ENCODE results near the gene KRT24.
"Not testable (repeated sequence)": the region's sequence is repeated elsewhere in the genome, so short reads cannot be mapped to it uniquely, and the experiment has no call there.

Gene KRT24

GRCh38 chr17:40703652-40704051 is at the start of gene KRT24:
Gene KRT24 (minus strand): TSS chr17:40703752. CDS start chr17:40703693, 59 bp downstream.
- no peak for DNase-seq (ENCODE audit: low read depth)

- DNase-seq (ENCODE audit: low read depth), result no peak
Observed at GRCh38 chr17:40751065-40751464, 47.5 kb upstream of the KRT24 start.

GRCh38 chr17:40750391-40750790 is 46.8 kb upstream of the KRT24 start:
- no peak for DNase-seq (ENCODE audit: low read depth)

- DNase-seq (ENCODE audit: low read depth), result not testable (repeated sequence)
Observed at GRCh38 chr17:40748666-40749065, 45.1 kb upstream of the KRT24 start.

- no peak for DNase-seq (ENCODE audit: low read depth)
Observed at GRCh38 chr17:40738553-40738952, 35.0 kb upstream of the KRT24 start.

GRCh38 chr17:40735016-40735415 is 31.5 kb upstream of the KRT24 start:
- no peak for DNase-seq (ENCODE audit: low read depth)

GRCh38 chr17:40734018-40734417 is 30.5 kb upstream of the KRT24 start:
- DNase-seq (ENCODE audit: low read depth), result no peak

- no peak for DNase-seq (ENCODE audit: low read depth)
Observed at GRCh38 chr17:40730970-40731369, 27.4 kb upstream of the KRT24 start.

- DNase-seq (ENCODE audit: low read depth), result peak; percentile 36
Observed at GRCh38 chr17:40727447-40728231, 24.1 kb upstream of the KRT24 start.

GRCh38 chr17:40726919-40727318 is 23.4 kb upstream of the KRT24 start:
- DNase-seq (ENCODE audit: low read depth), result no peak

- no peak for DNase-seq (ENCODE audit: low read depth)
Observed at GRCh38 chr17:40724656-40725055, 21.1 kb upstream of the KRT24 start.

GRCh38 chr17:40722241-40722640 is 18.7 kb upstream of the KRT24 start:
- no peak for DNase-seq (ENCODE audit: low read depth)

GRCh38 chr17:40720899-40721298 is 17.3 kb upstream of the KRT24 start:
- no peak for DNase-seq (ENCODE audit: low read depth)

- DNase-seq (ENCODE audit: low read depth), result no peak
Observed at GRCh38 chr17:40718930-40719329, 15.4 kb upstream of the KRT24 start.

- DNase-seq (ENCODE audit: low read depth), result no peak
Observed at GRCh38 chr17:40717776-40718175, 14.2 kb upstream of the KRT24 start.

GRCh38 chr17:40714473-40714872 is 10.9 kb upstream of the KRT24 start:
- no peak for DNase-seq (ENCODE audit: low read depth)

- DNase-seq (ENCODE audit: low read depth), result no peak
Observed at GRCh38 chr17:40707745-40708144, 4.2 kb upstream of the KRT24 start.

GRCh38 chr17:40705584-40705983 is 2.0 kb upstream of the KRT24 start:
- DNase-seq (ENCODE audit: low read depth), result no peak

GRCh38 chr17:40702271-40702670 is 1.3 kb downstream of the KRT24 start:
- DNase-seq (ENCODE audit: low read depth), result no peak

- DNase-seq (ENCODE audit: low read depth), result no peak
Observed at GRCh38 chr17:40699853-40700252, 3.7 kb downstream of the KRT24 start.

GRCh38 chr17:40699371-40699770 is 4.2 kb downstream of the KRT24 start:
- no peak for DNase-seq (ENCODE audit: low read depth)

- DNase-seq (ENCODE audit: low read depth), result no peak
Observed at GRCh38 chr17:40697297-40697696, 6.3 kb downstream of the KRT24 start.

GRCh38 chr17:40696651-40697072 is 6.9 kb downstream of the KRT24 start:
- DNase-seq (ENCODE audit: low read depth), result no peak

- no peak for DNase-seq (ENCODE audit: low read depth)
Observed at GRCh38 chr17:40695874-40696472, 7.6 kb downstream of the KRT24 start.

All from HS-5 (cell line).